ENCODE measurements around the gene ASCL5. TPM values are rescaled to one million over a fixed set of nuclear protein-coding genes. Genes with fewer than 3 reads are reported as not detected.

ASCL5 gene
- total RNA-seq, 2 experiments from 2014 or later, result 0.49 to 0.50 TPM

DNA sequence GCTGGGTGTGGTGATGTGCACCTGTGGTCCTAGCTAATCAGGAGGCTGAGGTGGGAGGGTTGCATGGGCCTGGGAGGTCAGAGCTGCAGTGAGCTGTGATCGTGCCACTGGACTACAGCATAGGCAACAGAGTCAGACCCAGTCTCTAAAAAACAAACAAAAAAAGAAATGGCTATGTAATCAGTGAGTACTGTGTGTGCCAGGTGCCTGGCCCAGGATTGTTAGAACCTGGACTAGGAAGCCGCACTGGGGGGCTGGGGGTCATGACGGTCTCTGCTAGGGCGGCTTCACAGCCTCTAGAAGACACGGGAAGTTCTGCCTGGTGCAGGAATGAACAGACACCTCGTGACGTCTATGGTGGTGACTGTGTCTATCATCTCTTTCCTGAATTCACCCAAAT is 18.8 kb upstream of the ASCL5 start:
- Mint-ChIP-seq H3K9me3 (no peaks in the 10 kb centered on the region), H3K36me3 (ENCODE audit: low read depth) (peaks cover 92% of the 10 kb centered on the region), H3K4me3 (no peak overlapping the region), H3K4me1 (ENCODE audit: low read depth) (peaks cover 5% of the 10 kb centered on the region), H3K27ac (no peak overlapping the region), H3K27me3 (no peaks in the 10 kb centered on the region)
- ChIA-PET POLR2A (no interaction called here), CTCF (no interaction called here)
- TF ChIP-seq, protein P1, sequence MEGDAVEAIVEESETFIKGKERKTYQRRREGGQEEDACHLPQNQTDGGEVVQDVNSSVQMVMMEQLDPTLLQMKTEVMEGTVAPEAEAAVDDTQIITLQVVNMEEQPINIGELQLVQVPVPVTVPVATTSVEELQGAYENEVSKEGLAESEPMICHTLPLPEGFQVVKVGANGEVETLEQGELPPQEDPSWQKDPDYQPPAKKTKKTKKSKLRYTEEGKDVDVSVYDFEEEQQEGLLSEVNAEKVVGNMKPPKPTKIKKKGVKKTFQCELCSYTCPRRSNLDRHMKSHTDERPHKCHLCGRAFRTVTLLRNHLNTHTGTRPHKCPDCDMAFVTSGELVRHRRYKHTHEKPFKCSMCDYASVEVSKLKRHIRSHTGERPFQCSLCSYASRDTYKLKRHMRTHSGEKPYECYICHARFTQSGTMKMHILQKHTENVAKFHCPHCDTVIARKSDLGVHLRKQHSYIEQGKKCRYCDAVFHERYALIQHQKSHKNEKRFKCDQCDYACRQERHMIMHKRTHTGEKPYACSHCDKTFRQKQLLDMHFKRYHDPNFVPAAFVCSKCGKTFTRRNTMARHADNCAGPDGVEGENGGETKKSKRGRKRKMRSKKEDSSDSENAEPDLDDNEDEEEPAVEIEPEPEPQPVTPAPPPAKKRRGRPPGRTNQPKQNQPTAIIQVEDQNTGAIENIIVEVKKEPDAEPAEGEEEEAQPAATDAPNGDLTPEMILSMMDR (IDR thresholded peaks at IDR 0.05), result no peak
- H3K27ac ChIP-seq (ENCODE audit: low read depth in 1 of 2, low read length in 2 of 2), result no peak overlapping the region
- no peaks in the 10 kb centered on the region for H3K27me3 ChIP-seq (ENCODE audit: control insufficient read depth in 1 of 2, insufficient read depth in 2 of 2, low read length in 2 of 2)
- H3K9me3 ChIP-seq (ENCODE audit: control insufficient read depth in 1 of 2, insufficient read depth in 1 of 2, low read length in 2 of 2), result no peaks in the 10 kb centered on the region
- peaks cover 3% of the 10 kb centered on the region for H3K4me1 ChIP-seq (ENCODE audit: insufficient read depth, low read length)
- ATAC-seq (ENCODE audit: poor library complexity) (no peak), DNase-seq (no peak)
- H3K4me3 ChIP-seq (ENCODE audit: low read length), result no peak overlapping the region
- peaks cover 50% of the 10 kb centered on the region for H3K36me3 ChIP-seq (ENCODE audit: insufficient read depth, low read length)
- intact Hi-C loops (cut with DNase I, micrococcal nuclease), result no loop called here

DNA sequence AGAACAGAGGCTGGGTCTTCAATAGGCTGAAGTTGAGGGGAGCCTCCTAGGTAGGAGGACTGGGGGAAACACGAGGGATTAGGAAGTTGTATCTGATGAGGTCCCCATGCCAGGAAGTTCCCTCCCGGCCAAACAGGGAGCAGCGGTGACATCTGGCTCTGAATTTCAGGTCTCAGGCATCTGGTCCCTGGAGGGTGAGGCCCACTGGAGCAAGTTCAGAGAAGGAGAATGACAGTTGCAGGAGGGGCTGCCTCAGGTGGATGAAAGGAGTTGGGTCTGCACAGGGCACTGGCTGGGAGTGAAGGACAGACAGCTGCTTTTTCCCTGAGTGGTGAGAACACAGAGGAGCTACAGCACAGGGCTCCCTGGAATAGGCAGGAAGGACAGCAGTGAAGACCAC is 18.1 kb upstream of the ASCL5 start:
- Histone ChIP-seq H3K27me3 (ENCODE audit: control insufficient read depth in 1 of 2, insufficient read depth in 2 of 2, low read length in 2 of 2) (no peaks in the 10 kb centered on the region), H3K4me3 (ENCODE audit: low read length) (no peak overlapping the region), H3K27ac (ENCODE audit: low read depth in 1 of 2, low read length in 2 of 2) (no peak overlapping the region), H3K36me3 (ENCODE audit: insufficient read depth, low read length) (peaks cover 49% of the 10 kb centered on the region), H3K4me1 (ENCODE audit: insufficient read depth, low read length) (peaks cover 3% of the 10 kb centered on the region), H3K9me3 (ENCODE audit: control insufficient read depth in 1 of 2, insufficient read depth in 1 of 2, low read length in 2 of 2) (no peaks in the 10 kb centered on the region)
- ChIA-PET POLR2A (no interaction called here), CTCF (no interaction called here)
- no peaks in the 10 kb centered on the region for H3K9me3 Mint-ChIP-seq
- no peak overlapping the region for H3K4me3 Mint-ChIP-seq
- no peak for ATAC-seq (ENCODE audit: poor library complexity)
- no peak overlapping the region for H3K27ac Mint-ChIP-seq
- H3K4me1 Mint-ChIP-seq (ENCODE audit: low read depth), result peaks cover 5% of the 10 kb centered on the region
- TF ChIP-seq, protein P1 (IDR thresholded peaks at IDR 0.05), result no peak
- no peaks in the 10 kb centered on the region for H3K27me3 Mint-ChIP-seq
- DNase-seq, result no peak
- intact Hi-C loops (cut with DNase I, micrococcal nuclease), result no loop called here
- H3K36me3 Mint-ChIP-seq (ENCODE audit: low read depth), result peaks cover 90% of the 10 kb centered on the region

DNA sequence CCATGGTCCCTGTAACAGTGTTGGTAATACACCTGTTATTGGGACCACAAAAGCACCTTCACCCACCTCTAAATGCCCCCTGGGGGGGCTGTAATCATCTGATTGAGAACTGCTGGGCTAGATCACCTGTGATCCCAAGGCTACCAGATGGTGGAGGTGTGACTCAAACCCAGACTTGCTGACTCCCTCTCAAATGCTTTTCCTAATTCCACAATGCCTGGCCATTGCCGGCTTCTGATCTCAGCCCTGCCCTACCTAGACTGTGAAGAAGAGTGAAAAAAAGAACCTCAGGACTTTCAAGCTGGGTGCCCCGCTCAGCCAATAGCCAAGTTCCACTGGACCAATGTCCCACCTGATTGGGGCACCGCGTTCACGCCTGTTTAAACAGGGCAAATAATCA is 17.7 kb upstream of the ASCL5 start:
- ChIA-PET POLR2A (no interaction called here), CTCF (no interaction called here)
- Mint-ChIP-seq H3K4me3 (no peak overlapping the region), H3K27ac (no peak overlapping the region), H3K36me3 (ENCODE audit: low read depth) (peaks cover 90% of the 10 kb centered on the region), H3K4me1 (ENCODE audit: low read depth) (peaks cover 5% of the 10 kb centered on the region), H3K9me3 (no peaks in the 10 kb centered on the region), H3K27me3 (no peaks in the 10 kb centered on the region)
- TF ChIP-seq, protein P1 (IDR thresholded peaks at IDR 0.05), result no peak
- H3K9me3 ChIP-seq (ENCODE audit: control insufficient read depth in 1 of 2, insufficient read depth in 1 of 2, low read length in 2 of 2), result no peaks in the 10 kb centered on the region
- ATAC-seq (ENCODE audit: poor library complexity) (no peak), DNase-seq (no peak)
- peaks cover 50% of the 10 kb centered on the region for H3K36me3 ChIP-seq (ENCODE audit: insufficient read depth, low read length)
- no peak overlapping the region for H3K4me3 ChIP-seq (ENCODE audit: low read length)
- no peaks in the 10 kb centered on the region for H3K27me3 ChIP-seq (ENCODE audit: control insufficient read depth in 1 of 2, insufficient read depth in 2 of 2, low read length in 2 of 2)
- H3K4me1 ChIP-seq (ENCODE audit: insufficient read depth, low read length), result peaks cover 2% of the 10 kb centered on the region
- intact Hi-C loops (cut with DNase I, micrococcal nuclease), result no loop called here
- H3K27ac ChIP-seq (ENCODE audit: low read depth in 1 of 2, low read length in 2 of 2), result no peak overlapping the region

Measured in CD4-positive, alpha-beta T cell (primary cell).